NCI-H187 (cell line): ENCODE results near the gene SPACA4.
A peak's percentile ranks its signal among the peaks of the same experiment; 100 is the strongest.
"Not testable (repeated sequence)": the region's sequence is repeated elsewhere in the genome, so short reads cannot be mapped to it uniquely, and the experiment has no call there.

Experiments used
- DNase-seq, 2 experiments: peaks; one replicate each; lab custom pipeline; 2025; lab: John Stamatoyannopoulos, UW

Gene SPACA4, protein sequence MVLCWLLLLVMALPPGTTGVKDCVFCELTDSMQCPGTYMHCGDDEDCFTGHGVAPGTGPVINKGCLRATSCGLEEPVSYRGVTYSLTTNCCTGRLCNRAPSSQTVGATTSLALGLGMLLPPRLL

DNA sequence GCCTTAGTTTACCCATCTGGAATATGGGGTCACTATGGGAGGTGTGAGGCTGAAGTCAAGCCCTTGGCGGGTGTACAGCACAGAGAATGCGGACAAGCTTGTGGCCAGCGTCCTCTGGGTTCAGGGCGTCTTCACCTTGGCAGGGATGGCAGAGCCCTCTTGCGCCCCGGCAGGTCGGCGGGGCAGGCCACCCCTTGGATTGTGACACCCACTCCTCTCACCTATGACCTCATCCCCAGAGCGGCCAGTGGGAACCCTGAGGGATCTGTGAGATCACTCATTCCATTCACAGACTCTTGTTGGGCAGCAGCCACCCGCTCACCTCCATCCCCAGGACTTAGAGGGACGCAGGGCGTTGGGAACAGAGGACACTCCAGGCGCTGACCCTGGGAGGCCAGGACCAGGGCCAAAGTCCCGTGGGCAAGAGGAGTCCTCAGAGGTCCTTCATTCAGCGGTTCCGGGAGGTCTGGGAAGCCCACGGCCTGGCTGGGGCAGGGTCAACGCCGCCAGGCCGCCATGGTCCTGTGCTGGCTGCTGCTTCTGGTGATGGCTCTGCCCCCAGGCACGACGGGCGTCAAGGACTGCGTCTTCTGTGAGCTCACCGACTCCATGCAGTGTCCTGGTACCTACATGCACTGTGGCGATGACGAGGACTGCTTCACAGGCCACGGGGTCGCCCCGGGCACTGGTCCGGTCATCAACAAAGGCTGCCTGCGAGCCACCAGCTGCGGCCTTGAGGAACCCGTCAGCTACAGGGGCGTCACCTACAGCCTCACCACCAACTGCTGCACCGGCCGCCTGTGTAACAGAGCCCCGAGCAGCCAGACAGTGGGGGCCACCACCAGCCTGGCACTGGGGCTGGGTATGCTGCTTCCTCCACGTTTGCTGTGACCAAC lies at the start of gene SPACA4:
SPACA4 (plus strand) TSS at position 280 of the 896 bp plus-strand sequence; CDS start at position 517, 237 bp downstream.
- no peak for DNase-seq

DNA sequence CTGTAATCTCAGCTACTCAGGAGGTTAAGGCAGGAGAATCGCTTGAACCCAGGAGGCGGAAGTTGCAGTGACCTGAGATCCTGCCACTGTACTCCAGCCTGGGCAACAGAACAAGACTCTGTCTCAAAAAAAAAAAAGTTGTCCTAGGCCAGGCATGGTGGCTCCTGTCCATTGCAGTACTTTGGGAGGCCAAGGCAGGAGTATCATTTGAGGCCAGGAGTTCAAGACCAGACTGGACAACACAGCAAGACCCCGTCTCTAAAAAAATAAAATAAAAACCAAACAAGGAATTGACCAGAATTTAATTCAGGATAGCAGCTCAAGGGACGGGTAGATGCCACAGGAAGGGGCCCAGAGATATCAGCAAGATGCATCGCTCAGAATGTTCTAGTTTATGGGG lies 49.7 kb upstream of the SPACA4 start:
- DNase-seq, result no peak

DNA sequence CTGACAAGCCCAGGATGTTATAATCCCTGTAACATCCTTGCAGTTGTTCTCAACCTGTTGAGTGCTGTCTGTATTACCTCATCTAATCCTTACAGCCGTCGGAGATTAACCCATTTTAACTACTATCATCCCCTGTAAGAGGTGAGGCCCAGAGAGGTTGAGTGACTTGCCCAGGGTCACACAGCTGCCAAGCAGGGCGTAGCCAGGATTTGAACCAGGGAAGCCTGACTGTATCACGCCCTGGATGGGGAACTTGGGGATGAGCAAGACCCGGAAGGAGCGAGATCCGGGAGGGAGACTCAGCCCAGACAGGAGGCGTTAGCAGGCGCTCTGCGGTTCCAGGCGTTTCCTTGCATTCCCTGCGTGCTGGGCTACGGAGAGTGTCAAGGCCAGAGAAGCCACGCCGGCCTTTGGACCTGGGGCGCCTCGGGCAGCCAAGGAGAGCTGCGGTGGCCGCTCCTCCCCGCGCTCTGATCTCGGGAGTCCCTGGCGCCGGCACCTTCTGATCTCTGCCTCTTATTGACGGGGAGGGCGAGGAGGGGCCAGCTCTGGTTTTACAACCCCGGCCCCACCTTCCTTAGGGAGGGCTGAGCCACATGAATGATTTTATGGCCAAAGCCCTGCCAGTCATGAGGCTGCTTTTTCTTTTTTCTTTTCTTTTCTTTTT lies 48.4 kb upstream of the SPACA4 start:
- DNase-seq, result no peak

DNA sequence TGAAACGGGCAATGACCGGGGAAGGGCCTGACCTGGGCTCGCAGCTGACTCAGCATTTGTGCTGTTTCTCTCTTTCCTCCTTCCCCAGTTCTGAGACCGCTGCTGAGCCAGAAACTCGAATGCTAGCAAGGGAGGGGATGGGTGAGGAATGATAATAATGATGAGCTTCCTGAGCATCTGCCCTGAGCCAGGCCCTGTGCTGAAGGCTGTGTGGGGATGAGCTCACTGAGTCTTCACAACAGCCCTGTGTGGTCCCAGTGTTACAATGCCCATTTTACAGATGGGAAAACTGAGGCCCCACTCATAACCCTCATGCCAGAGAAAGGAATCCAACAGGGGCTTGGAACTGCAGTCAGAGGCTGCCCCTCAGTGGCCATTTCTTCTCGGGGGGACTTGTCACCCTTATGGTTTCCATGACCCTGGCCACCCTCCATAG lies 46.4 kb upstream of the SPACA4 start:
- DNase-seq, result no peak

DNA sequence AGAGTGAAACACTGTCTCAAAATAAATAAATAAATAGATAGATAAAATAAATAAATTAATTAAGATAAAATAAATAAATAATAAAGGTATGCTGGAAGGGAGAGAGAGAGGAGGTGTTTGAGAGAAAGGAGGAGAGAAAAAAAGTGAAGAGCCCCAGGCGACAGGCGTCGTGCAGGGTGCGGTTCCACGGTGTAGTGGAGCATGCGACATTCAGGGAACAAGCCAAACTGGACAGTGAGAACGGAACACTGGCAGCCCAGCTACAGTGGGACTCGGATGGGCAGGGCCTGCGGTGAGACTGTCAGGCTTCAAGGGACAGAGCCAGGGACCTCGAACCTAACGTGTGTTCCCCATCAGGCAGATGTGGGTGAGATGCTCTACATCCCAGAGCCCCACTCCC lies 45.1 kb upstream of the SPACA4 start:
- DNase-seq, result no peak

DNA sequence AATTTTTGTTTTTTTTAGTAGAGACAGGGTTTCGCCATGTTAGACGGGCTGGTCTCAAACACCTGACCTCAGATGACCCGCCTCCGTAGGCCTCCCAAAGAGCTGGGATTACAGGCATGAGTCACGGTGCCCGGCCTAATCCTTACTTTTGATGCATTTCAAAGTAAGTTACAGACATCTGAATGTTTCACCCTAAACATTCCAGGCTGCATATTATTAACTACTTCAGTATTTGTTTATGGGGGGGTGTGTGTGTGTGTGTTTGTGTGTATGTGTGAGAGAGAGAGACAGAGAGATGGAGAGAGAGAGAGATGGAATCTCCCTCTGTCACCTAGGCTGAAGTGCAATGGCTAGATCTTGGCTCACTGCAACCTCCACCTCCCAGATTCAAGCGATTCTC lies 41.5 kb upstream of the SPACA4 start:
- DNase-seq, result no peak

DNA sequence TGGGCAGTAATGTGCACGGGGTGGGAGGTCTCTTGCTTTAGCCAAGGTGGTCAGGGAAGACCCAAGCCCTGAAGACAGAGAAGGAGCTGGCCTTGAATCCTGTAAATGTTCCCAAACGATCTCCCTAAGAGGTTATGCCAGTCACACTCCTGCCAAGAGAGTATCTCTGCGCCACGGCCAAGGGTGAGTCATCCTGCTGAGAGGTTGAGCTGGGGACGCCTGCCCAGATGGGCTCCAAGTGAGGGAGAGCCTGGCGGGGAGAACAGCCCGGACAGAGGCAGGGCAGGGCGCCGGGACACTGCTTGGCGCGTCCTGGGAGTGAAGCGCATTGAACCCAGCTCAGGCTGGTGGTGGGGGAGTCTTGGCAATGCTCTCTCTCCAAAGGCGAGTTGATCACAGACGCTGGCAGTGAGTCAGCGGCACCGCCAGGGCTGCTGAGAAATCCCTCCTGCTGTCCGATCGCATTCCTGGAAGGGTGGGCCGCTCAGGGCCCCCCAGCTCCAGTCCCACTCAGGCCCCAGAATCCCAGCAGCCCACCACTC lies 38.1 kb upstream of the SPACA4 start:
- no peak for DNase-seq

DNA sequence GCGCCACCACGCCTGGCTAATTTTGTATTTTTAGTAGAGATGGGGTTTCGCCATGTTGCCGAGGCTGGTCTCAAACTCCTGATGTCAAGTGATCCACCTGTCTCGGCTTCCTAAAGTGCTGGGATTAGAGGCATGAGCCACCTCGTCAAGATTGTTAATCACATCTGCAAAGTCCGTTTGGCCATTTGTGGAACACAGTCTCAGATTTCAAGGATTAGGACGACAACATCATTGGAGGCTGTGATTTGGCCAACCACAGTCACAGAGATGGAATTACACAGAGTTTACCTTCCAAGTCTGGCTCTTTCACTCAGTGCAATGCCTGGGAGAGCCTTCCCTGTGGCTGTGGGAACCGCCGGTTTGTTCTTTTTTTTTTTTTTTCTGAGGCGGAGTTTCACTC lies 36.7 kb upstream of the SPACA4 start:
- no peak for DNase-seq

DNA sequence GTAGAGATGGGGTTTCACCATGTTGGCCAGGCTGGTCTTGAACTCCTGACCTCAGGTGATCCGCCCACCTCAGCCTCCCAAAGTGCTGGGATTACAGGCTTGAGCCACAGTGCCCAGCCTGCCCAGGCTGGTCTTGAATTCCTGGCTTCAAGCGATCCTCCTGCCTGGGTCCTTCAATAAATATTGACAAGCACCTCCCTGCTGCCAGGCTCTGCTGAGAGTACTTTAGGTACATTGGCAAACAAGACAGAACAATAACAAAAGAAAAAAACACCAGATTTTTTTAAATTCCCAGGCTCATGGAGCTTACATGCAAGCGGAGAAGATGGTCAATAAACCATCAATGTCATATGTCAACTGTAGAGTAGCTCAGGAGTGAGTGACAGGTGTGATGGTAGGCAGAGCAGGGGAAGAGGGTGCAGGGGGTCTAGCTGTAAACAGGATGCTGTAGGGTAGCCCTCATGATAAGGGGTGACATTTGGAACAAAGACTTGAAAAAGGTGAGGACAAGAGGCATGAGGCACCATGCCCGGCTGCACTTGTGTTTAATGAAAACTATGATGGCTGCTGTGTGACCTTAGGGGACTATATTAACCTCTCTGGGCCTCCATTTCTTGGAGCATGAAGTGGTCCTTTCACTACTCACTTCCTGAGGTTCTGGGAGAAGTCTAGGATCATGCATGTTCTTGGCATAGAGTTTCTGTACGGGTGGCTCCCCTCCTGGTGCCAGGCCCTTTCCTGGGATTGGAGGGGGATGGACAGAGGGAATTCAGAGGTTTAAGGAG lies 35.0 kb upstream of the SPACA4 start:
- no peak for DNase-seq

DNA sequence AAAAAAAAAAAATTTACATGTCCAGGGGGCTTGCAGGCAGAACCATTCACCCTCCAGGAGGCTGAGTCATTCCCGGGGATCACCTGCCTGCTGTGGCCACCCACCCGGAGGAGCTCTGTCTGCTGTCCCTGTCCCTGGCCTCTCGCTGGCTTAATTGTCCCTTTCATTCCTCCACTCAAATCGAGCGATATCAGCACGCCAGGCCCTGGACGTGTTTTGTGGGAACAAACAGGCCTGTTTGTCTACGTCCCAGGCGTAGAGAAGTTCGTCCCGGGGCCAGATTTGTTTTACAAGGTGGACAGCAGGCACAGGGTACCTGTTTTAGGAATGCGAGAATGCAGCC lies 33.4 kb upstream of the SPACA4 start:
- DNase-seq, result no peak

DNA sequence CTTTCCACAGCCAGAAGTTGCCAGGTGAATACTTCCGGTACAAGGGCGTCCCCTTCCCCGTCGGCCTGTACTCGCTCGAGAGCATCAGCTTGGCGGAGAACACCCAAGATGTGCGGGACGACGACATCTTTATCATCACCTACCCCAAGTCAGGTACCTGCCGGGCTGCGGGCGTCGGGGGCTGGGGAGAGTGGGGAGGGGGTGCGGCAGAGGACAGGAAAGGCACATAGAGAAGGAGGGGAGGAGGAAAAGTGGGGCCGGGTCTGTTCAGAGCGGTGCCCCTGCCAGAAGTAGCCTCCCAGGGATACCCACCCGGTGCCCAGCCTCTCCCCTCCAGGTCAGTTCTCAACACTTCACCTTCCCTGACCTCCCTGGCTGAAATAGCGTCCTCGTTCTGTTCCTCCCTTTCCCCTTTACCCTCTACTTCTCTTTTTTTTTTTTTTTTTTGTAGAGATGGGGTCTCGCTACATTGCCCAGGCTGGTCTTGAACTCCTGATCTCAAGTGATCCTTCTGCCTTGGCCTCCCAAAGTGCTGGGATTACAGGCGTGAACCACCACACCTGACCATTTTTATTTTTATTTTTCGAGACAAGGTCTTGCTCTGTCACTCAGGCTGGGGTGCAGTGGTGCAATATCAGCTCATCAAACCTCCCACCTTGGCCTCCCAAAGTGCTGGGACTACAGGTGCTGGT lies 30.5 kb upstream of the SPACA4 start:
- no peak for DNase-seq

DNA sequence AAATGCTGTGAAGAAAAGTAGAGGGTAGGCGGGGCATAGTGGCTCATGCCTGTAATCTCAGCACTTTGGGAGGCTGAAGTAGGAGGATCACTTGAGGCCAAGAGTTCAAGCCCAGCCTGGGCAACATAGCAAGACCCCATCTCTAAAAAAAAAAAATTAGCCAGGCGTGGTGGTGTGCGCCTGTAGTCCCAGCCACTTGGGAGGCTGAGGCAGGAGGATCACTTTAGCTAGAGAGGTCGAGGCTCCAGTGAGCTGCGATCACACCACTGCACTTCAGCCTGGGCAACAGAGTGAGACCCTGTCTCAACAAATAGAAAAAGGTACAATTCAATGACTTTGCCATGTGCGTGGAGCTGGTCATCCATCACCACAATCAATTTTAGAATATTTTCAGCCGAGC lies 28.6 kb upstream of the SPACA4 start:
- DNase-seq, result not testable (repeated sequence)

DNA sequence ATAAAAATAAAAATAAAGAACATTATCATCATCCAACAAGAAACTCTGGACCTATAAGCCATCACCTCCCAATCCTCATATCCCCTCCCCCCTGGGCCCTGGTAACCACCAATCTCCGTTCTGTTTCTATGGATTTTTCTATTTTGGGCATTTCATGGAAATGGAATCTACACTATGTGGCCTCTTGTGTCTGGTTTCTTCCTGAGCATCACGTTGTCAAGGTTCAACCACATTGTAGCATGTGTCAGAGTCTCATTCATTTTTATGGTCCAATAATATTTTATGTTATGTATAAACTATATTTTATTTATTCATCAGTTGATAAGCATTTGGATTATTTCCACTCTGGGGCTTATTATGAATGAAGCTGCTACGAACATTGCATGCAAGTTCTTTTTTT lies 27.7 kb upstream of the SPACA4 start:
- DNase-seq, result no peak

DNA sequence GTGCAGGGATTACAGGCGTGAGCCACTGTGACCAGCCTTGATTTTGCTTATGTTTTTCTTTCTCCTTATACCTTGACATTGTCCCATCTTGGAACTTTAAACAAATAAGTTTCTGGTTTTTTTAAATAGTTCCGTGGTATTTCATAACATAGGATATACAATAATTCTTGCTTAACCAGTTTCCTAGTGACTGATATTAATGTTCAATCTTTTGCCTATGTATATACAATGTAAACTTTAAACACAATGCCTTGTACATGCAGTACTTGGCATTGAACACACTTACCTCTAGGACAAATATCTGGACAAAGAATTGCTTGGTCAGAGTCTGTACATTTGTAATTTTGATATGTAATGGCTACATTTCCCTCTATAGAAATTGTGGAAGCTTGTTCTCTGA lies 24.4 kb upstream of the SPACA4 start:
- no peak for DNase-seq

DNA sequence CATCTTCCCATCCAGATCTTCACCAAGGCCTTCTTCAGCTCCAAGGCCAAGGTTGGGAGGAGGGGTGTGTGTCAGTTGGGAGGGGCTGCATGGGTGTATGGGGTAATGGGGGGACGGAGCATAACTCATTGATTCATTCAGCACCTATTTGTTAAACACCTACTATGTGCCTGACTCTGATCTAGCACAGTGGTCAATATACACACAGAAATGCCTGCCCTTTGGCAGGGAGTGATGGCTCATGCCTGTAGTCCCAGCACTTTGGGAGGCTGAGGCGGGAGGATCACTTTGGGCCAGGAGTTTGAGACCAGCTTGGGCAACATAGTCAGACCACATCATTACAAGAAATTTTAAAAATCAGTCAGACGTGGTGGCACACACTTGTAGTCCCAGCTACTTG lies 19.2 kb upstream of the SPACA4 start:
- DNase-seq, result no peak

DNA sequence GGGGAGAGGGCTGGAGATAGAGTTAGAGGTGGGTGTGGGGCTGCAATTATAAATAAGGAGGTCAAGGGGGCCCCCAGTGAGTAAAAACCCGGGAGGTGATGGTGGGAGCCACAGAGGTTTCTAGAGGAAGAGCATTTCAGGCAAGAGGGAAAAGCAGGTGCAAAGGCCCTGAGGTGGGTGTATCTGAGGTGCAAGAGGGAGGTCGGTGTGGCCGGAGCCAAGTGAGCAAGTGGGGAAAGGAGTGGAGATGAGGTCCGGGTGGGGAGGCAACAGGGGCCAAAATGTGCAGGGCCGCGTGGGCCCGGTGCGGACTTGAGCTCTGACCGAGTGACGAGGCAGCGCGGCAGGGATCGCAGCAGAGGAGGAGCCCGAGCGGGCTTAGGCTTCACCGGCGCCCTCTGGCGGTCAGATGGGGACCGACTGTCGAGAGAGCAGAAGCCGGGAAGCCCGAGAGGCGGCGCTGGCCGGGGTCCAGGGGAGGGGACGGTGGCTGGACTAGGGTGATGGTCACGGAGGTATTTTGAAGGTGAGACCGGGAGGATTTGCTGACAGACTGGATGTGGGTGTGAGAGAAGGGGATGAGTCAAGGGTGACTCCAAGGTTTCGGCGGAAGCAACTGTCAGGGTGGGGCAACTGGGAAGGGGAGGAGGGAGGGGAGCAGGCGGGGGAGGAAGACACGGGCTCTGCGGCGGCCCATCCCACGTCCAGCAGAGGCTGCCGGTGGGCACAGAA lies 17.7 kb upstream of the SPACA4 start:
- DNase-seq, result peak; percentile 33 to 82

DNA sequence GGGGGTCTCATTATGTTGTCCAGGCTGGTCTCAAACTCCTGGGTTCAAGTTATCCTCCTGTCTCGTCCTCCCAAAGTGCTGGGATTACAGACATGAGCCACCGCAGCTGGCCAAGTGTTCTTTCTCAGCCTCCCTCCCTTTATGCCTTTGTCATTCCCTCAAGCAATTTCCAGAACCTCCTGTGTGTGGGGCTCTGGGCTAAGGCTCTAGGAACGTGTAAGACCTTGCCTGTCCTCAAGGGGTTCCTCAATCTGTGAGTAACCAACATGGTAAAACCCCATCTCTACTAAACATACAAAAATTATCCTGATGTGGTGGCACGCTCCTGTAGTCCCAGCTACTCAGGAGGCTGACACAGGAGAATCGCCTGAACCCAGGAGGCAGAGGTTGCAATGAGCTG lies 15.5 kb upstream of the SPACA4 start:
- no peak for DNase-seq

DNA sequence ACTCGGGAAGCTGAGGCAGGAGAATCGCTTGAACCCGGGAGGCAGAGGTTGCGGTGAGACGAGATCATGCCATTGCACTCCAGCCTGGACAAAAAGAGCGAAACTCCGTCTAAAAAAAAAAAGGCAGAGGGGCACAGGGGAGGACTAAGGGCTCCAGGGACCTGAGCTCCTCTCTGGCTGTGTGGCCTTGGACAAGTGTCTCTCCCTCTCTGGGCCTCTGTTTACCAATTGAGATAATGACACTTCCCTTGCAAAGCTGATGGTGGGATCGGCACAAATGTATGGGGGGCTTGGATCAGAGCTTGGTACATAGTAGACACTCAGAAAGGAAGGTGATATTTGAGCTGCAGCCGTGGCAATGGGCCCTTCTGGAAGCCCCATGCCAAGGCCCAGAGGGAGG lies 11.4 kb upstream of the SPACA4 start:
- DNase-seq, result no peak

DNA sequence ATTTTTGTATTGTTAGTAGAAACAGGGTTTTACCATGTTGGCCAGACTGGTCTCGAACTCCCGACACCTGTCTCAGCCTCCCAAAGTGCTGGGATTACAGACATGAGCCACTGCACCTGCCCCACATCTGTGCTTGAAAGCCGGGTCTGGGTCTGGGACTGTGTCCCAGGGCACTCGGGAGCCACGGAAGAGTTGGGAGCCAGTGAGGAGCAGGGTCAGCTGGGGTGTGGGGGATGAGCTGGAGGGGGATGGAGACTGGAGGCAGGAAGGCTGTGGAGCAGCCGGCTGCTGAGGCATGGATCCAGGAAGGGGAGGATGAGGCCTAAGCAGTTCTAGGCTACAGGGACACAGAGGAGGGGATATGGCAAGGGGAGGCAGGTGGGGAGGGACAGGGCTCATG lies 10.7 kb upstream of the SPACA4 start:
- DNase-seq, result no peak

DNA sequence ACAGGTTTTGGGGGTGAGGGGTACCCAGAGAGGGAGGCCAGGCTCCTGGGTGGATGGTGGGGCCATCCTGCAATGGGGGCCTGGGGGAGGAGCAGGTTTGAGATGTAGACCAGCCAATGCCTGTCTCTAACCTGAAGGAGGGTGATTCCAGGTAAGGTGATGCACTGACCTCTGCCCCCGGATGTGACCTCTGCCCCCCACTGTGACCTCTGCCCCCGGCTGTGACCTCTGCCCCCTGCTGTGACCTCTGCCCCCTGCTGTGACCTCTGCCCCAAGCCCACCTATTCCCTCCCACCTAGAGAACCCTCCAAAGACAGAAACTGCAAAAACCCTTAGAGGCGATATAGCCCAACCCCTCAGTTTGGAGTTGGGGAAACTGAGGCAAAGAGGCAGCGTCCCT lies 10.3 kb upstream of the SPACA4 start:
- DNase-seq, result no peak
